Neural cell (in vitro differentiated cells): ENCODE results near the gene MYO1D. TPM values are rescaled to one million over a fixed set of nuclear protein-coding genes. Genes with fewer than 3 reads are reported as not detected.

Experiments used
- H2AFZ ChIP-seq: fragments of 200-600, 300-800 bp; sonication (generic), shearing (Covaris generic); 2 replicates; pipeline ENCODE4 v1.6.0; 2014; ENCODE audit warnings: low read depth, mild to moderate bottlenecking, antibody characterized with exemption, low read length, moderate library complexity
- H3F3A ChIP-seq: fragments of 200-600 bp; shearing (Covaris generic); 2 replicates; pipeline ENCODE4 v1.6.1; 2016; ENCODE audit warnings: mild to moderate bottlenecking, moderate library complexity, mixed read lengths, antibody characterized with exemption, low read length; ENCODE audit not compliant: insufficient read depth, poor library complexity, severe bottlenecking
- H3K27ac ChIP-seq: fragments of 200-600, 300-800 bp; sonication (generic), shearing (Covaris generic); 2 replicates; pipeline ENCODE4 v1.5.1; 2014; ENCODE audit warnings: mild to moderate bottlenecking, low read length, moderate library complexity
- H3K27me3 ChIP-seq: fragments of 300-800, 200-600 bp; sonication (generic), shearing (Covaris generic); 2 replicates; pipeline ENCODE4 v1.6.0; 2014; ENCODE audit warnings: mild to moderate bottlenecking, low read depth, low read length, moderate library complexity; ENCODE audit not compliant: insufficient read depth
- H3K36me3 ChIP-seq: fragments of 300-800, 200-600 bp; sonication (generic), shearing (Covaris generic); 2 replicates; pipeline ENCODE4 v1.5.1; 2014; ENCODE audit warnings: mild to moderate bottlenecking, antibody characterized with exemption, low read length, moderate library complexity; ENCODE audit not compliant: insufficient read depth
- H3K4me2 ChIP-seq: fragments of 300-800, 200-600 bp; sonication (generic), shearing (Covaris generic); 2 replicates; pipeline ENCODE4 v1.6.0; 2014; ENCODE audit warnings: mild to moderate bottlenecking, low read length
- H3K4me3 ChIP-seq: fragments of 300-800, 200-600 bp; sonication (generic), shearing (Covaris generic); 2 replicates; pipeline ENCODE4 v1.5.1; 2014; ENCODE audit warnings: mild to moderate bottlenecking, low read length, moderate library complexity
- H3K79me2 ChIP-seq: fragments of 200-600 bp; shearing (Covaris generic); replicated peaks from 2 replicates; pipeline ENCODE4 v1.6.0; 2014; ENCODE audit warnings: mild to moderate bottlenecking, low read length, moderate library complexity; ENCODE audit not compliant: insufficient read depth
- H3K9ac ChIP-seq: fragments of 300-800, 200-600 bp; sonication (generic), shearing (Covaris generic); 2 replicates; pipeline ENCODE4 v1.6.1; 2016; ENCODE audit warnings: mild to moderate bottlenecking, low read length, mixed read lengths
- H3K9me2 ChIP-seq: fragments of 200-600 bp; shearing (Covaris generic); 2 replicates; pipeline ENCODE4 v1.6.1; 2016; ENCODE audit warnings: mild to moderate bottlenecking, low read length, mixed read lengths; ENCODE audit not compliant: insufficient read depth
- H3K9me3 ChIP-seq: fragments of 200-600, 300-800 bp; sonication (generic), shearing (Covaris generic); 2 replicates; pipeline ENCODE4 v1.6.1; 2016; ENCODE audit warnings: mild to moderate bottlenecking, mixed run types, low read length, moderate library complexity, mixed read lengths
- H4K20me1 ChIP-seq: fragments of 200-600 bp; shearing (Covaris generic); 2 replicates; pipeline ENCODE4 v1.6.1; 2016; ENCODE audit warnings: mild to moderate bottlenecking, mixed run types; ENCODE audit not compliant: insufficient read depth
- CTCF ChIP-seq: fragments of 450-650 bp; IDR thresholded peaks from 2 replicates; pipeline ENCODE4 v1.5.1; 2014; ENCODE audit warnings: antibody characterized with exemption, mild to moderate bottlenecking, moderate library complexity; ENCODE audit not compliant: poor library complexity, severe bottlenecking
- EP300 ChIP-seq: fragments of 450-650 bp; conservative IDR thresholded peaks from 2 replicates; pipeline ENCODE4 v1.6.1; 2014; ENCODE audit warnings: antibody characterized with exemption, mild to moderate bottlenecking, moderate library complexity; ENCODE audit not compliant: poor library complexity, severe bottlenecking
- EZH2 ChIP-seq: fragments of 200-600, 300-800 bp; shearing (Covaris generic), sonication (generic); IDR thresholded peaks from 2 replicates; pipeline ENCODE4 v1.6.1; 2014; ENCODE audit warnings: antibody characterized with exemption, low read length, borderline replicate concordance, mild to moderate bottlenecking; ENCODE audit not compliant: insufficient read depth, poor library complexity, severe bottlenecking
- MXI1 ChIP-seq: fragments of 450-650 bp; conservative IDR thresholded peaks from 2 replicates; pipeline ENCODE4 v1.6.1; 2014; ENCODE audit warnings: antibody characterized with exemption, mild to moderate bottlenecking; ENCODE audit not compliant: poor library complexity, severe bottlenecking
- POLR2AphosphoS5 ChIP-seq: IDR thresholded peaks from 2 replicates; pipeline ENCODE4 v1.6.1; 2012
- RAD21 ChIP-seq: fragments of 450-650 bp; conservative IDR thresholded peaks from 2 replicates; pipeline ENCODE4 v1.6.1; 2014; ENCODE audit warnings: antibody characterized with exemption, mild to moderate bottlenecking, moderate library complexity
- REST ChIP-seq: IDR thresholded peaks from 2 replicates; pipeline ENCODE4 v1.6.1; 2012; ENCODE audit warnings: borderline replicate concordance
- SMC3 ChIP-seq: fragments of 450-650 bp; conservative IDR thresholded peaks from 2 replicates; pipeline ENCODE4 v1.6.1; 2014; ENCODE audit warnings: antibody characterized with exemption, mild to moderate bottlenecking, moderate library complexity; ENCODE audit not compliant: poor library complexity
- TAF1 ChIP-seq: IDR thresholded peaks from 2 replicates; pipeline ENCODE4 v1.6.1; 2012; ENCODE audit warnings: low read depth
- polyA plus RNA-seq: library from polyadenylated mRNA; depleted of rRNA; stranded (reverse); fragments of >200 nt; gene quantifications from 2 replicates; pipeline ENCODE4 v1.2.3, GENCODE V29; 2014

The MYO1D gene
- polyA plus RNA-seq, 1 donor from 2014 or later: 10.7 TPM

GRCh38 chr17:32855620-32856019 lies 21.3 kb downstream of the MYO1D start:
- H3K27ac ChIP-seq: no peak overlapping the region
- TF ChIP-seq SMC3: no peak
- TF ChIP-seq CTCF: no peak
- TF ChIP-seq EZH2: no peak
- no peak for TF ChIP-seq REST
- no peak for TF ChIP-seq RAD21
- no peak for TF ChIP-seq POLR2AphosphoS5
- TF ChIP-seq MXI1: no peak
- TF ChIP-seq EP300: no peak
- TF ChIP-seq TAF1: no peak

GRCh38 chr17:32854832-32855389 lies 22.0 kb downstream of the MYO1D start:
- Histone ChIP-seq H3K4me3 (no peak overlapping the region), H3K27ac (no peak overlapping the region), H3K36me3 (no peaks in the 10 kb centered on the region), H4K20me1 (no peaks in the 10 kb centered on the region), H3K27me3 (no peaks in the 10 kb centered on the region), H3K4me2 (no peak overlapping the region), H3K9me3 (no peaks in the 10 kb centered on the region), H3K9ac (no peak overlapping the region), H2AFZ (no peak overlapping the region), H3K79me2 (no peaks in the 10 kb centered on the region), H3K9me2 (no peaks in the 10 kb centered on the region), H3F3A (no peaks in the 10 kb centered on the region)
- TF ChIP-seq POLR2AphosphoS5 (no peak), CTCF (no peak), TAF1 (no peak), EP300 (no peak), SMC3 (no peak)

More at GRCh38 chr17:32855620-32856019, 21.3 kb downstream of the MYO1D start:
- no peaks in the 10 kb centered on the region for H3K36me3 ChIP-seq
- no peaks in the 10 kb centered on the region for H3K9me3 ChIP-seq
- H3K79me2 ChIP-seq: no peaks in the 10 kb centered on the region
- H2AFZ ChIP-seq: no peak overlapping the region
- H4K20me1 ChIP-seq: no peaks in the 10 kb centered on the region
- no peaks in the 10 kb centered on the region for H3K27me3 ChIP-seq
- H3K9me2 ChIP-seq: no peaks in the 10 kb centered on the region
- no peaks in the 10 kb centered on the region for H3F3A ChIP-seq
- no peak overlapping the region for H3K4me2 ChIP-seq
- no peak overlapping the region for H3K9ac ChIP-seq
- H3K4me3 ChIP-seq: no peak overlapping the region
